ENCODE results near the gene CGB2.

CGB2 gene

DNA sequence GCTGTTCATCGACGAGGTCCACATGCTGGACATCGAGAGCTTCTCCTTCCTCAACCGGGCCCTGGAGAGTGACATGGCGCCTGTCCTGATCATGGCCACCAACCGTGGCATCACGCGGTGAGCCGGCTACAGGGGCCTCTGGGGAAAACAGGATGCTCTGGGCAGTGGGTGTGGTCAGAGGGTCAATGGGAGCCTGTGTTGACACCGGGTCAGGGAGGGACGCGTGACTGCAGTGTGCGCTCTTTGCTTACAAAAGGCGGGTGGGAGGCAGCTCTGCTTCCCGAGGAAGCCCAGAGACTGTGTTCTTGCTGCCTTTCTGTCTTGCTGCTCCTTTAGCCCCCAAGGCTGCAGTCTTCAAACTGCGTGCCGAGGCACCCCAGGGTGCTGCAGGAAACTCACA lies 20.5 kb upstream of the CGB2 start:
- TF ChIP-seq, protein P1, sequence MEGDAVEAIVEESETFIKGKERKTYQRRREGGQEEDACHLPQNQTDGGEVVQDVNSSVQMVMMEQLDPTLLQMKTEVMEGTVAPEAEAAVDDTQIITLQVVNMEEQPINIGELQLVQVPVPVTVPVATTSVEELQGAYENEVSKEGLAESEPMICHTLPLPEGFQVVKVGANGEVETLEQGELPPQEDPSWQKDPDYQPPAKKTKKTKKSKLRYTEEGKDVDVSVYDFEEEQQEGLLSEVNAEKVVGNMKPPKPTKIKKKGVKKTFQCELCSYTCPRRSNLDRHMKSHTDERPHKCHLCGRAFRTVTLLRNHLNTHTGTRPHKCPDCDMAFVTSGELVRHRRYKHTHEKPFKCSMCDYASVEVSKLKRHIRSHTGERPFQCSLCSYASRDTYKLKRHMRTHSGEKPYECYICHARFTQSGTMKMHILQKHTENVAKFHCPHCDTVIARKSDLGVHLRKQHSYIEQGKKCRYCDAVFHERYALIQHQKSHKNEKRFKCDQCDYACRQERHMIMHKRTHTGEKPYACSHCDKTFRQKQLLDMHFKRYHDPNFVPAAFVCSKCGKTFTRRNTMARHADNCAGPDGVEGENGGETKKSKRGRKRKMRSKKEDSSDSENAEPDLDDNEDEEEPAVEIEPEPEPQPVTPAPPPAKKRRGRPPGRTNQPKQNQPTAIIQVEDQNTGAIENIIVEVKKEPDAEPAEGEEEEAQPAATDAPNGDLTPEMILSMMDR (conservative IDR thresholded peaks at IDR 0.05) = no peak
- H3K27ac ChIP-seq = no peak overlapping the region

DNA sequence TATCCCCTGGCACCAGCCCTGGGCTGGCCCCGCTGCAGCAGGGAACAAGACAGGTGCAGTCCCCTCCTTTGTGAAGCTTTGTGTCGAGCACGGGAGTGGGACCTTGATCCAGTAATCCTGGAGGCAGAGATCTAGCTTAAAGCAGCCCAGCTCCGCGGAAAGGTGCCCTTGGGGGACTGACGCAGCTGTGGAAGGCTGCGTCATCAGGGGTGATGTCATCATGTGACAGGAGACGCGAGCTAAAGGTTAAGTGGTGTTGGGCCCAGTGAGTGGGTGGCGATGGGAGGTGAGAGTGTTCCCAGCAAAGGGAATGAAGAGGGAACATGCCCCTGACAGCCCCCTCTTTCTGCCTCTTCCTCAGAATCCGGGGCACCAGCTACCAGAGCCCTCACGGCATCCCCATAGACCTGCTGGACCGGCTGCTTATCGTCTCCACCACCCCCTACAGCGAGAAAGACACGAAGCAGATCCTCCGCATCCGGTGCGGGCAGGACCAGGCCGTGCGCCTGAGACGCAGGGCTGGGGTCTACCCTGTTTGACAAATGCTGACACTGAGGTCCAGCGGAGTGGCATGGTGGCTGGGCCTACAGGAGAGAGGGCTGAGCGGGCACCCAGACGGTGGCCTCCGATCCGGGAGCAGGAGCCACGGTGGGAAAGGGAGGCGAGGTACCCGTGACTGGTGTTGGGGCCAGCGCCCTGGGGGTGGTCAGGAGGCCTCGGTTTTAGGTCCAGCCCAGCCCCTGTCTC lies 17.4 kb upstream of the CGB2 start:
- TF ChIP-seq, protein P1 (conservative IDR thresholded peaks at IDR 0.05) = no peak
- no peak overlapping the region for H3K27ac ChIP-seq

DNA sequence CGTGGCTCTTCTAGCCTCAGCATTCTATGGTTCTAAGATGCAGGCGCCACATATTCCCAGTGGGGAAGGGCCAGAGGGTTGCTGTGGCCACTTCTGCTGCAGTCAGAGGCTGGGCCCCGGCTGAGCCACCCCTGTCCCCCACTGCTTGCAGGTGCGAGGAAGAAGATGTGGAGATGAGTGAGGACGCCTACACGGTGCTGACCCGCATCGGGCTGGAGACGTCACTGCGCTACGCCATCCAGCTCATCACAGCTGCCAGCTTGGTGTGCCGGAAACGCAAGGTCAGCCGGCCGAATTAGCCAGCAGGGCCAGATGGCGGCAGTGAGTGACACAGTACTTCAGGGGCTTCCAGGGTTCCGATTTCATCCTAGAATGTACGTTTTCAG lies 16.8 kb upstream of the CGB2 start:
- TF ChIP-seq, protein P1 (conservative IDR thresholded peaks at IDR 0.05) = no peak
- no peak overlapping the region for H3K27ac ChIP-seq

DNA sequence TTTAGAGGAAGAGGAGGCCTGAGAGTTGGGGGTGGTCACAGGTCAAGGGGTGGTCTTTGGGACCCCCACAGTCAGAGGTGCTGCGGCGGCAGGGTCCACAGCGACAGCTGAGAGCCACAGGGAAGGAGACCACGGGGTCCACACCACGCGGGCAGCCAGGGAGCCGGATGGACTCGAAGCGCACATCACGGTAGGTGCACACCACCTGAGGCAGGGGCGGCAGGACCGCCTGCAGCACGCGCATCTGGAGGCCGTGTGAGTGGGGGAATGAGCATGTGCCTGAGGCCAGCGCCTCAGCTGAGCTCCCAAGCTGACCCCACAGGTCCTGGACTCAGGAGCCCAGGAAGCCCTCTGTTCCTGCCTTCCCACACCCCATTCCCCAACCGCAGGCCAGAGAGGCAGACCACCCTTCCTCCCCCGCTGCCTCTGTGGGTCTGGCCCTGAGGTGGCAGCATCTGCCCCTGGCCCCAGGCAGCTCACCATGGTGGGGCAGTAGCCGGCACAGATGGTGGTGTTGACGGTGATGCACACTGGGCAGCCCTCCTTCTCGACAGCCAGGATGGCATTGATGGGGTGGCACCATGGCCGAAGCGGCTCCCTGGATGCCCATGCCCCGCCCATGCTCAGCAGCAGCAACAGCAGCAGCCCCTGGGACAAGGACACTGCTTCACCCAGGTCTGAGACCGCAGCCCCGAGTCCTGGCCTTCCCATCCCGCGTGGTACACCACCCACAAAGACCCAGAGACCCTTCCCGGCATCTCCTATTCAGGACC lies 15.4 kb upstream of the CGB2 start:
- TF ChIP-seq, protein P1 (conservative IDR thresholded peaks at IDR 0.05) = no peak
- no peak overlapping the region for H3K27ac ChIP-seq

DNA sequence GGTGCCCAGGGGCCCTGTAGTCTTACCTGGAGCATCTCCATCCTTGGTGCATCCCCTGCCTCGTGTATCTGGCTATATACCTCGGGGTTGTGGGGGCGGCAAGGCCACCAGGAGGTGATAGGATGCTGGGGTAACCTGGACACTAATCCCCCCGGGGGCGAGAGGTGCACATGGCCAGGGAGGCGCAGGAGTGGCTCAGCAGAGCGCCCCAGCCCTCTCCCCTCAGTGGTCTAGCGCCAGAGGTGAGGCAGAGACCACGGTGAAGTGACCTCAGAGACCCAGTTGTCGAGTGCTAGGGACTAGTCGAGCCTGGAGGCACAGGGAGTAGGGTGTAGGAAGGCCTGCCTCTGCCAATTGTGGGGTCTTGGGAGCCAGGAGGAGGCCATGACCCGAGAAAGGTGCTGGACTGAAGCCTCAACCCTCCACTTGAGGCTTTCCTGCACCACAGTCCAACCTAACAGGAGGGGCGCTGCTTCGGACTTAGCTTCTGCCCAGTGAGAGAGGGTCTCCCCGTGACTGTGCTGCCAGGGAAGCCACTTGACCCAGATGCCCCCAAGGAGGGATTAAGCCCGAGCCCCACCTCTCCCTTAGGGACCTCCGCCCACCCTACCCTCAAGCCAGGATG lies 14.5 kb upstream of the CGB2 start, which contains the start of gene LHB:
Gene LHB, minus strand, starts transcription at position 51 of the 625 bp plus-strand sequence. Its CDS starts 10 bp downstream, at position 41.
- peak within 1 kb of the TSS; percentile 57; the same call in 1 of the 2 replicates for H3K27ac ChIP-seq
- TF ChIP-seq, protein P1 (conservative IDR thresholded peaks at IDR 0.05) = no peak

DNA sequence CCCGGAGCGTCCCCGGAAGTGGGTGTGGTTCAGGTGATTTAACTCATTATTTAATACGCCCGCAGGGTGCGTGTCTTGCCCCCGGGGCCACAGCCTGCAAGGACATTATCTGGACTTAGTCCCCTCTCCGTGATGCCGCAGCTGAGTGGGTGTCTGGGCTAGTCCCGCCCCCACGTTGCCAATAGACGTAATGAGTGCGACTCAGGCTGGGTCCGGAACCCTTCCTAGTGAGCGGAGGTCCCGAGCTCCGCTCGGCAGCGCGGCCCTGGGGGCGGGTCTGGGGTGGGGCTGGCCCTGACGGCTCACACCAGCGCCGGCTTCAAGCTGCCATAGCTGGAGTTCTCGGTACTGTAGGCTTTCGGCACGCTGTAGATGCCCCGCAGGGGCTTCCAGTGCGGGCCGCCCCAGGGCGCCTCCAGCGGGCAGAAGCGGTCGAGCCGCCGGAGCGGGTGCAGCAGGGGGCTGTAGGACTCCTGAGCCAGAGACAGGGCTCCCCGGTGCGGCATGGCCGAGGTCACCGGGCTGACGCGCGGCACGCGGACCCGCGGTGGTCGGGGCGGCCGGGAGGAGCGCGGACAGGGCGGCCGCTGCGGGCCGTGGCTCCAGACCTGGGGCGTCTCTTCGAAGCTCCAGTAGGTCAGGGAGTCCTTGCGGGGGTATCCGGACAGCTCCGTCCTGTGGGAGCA lies 13.9 kb upstream of the CGB2 start:
- H3K27ac ChIP-seq = peak overlapping the region; percentile 57; the same call in 1 of the 2 replicates
- TF ChIP-seq, protein P1 (conservative IDR thresholded peaks at IDR 0.05) = peak; percentile 74

DNA sequence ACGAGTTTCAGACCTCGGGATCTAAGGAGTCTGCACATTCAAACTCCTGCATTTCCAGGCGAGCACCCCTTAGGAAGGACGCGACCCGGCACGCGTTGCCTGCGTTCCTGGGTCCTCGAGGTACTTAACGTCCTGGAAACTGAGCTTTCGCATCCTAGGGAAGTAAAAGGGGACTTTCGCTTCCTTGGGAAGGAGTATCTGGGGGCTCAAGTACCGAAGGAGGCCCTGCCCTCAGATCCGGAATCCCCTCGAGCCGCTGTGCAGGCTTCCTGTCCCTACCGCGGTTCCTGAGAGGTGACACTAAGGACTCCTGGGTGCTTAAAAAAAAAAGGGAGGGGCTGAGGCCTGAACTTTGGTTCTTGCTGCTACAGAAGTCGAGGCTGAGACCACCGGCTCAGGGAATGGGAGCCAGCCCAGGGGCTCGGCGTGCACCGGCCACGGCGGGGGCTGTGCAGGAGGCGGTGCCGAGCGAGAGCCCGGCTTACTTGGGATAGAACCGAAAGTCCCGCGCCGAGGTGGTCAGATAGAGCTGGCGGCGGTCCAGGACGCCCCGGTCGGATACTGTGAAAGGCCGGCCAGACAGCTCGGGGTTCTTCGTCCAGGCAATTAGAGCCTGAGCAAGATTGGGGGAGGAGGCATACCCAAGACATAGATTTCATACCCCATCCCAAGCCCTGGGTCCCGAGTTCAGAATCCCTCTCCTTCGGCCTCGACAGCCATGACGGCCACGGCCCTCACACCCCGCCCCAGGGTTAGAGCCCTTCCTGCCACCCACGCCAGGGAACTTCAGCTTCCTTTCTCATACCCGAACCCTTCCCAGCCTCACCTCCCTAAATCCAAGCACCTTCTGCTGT lies 13.1 kb upstream of the CGB2 start:
- peak overlapping the region; percentile 57; the same call in 1 of the 2 replicates for H3K27ac ChIP-seq

All from VCaP (cell line).